Right lobe of liver (tissue), 4 donors: ENCODE measurements around the gene SYT17.

Source experiments
- POLR2A ChIP-seq: fragments of 450-650 bp; IDR thresholded peaks from one replicate; pipeline ENCODE4 v1.6.1; 2017; ENCODE audit warnings: antibody characterized with exemption, mild to moderate bottlenecking
- TF ChIP-seq, protein P1 (sequence below), 4 donors: fragments of 200-600 bp in 3 of 4; fragments of 450-650 bp in 1 of 4; IDR thresholded peaks; one replicate each; pipeline versions ENCODE4 v1.5.1 to v1.8.0; 2016 to 2022; ENCODE audit warnings: antibody characterized with exemption in 4 of 4, mild to moderate bottlenecking in 2 of 4
- donor health status: DM: no; HTN: no; CAD: no.
- donor health status: DM: no; HTN: no; CAD: no.
- donor health status: DM: no; HTN: yes; CAD: no.

DNA sequence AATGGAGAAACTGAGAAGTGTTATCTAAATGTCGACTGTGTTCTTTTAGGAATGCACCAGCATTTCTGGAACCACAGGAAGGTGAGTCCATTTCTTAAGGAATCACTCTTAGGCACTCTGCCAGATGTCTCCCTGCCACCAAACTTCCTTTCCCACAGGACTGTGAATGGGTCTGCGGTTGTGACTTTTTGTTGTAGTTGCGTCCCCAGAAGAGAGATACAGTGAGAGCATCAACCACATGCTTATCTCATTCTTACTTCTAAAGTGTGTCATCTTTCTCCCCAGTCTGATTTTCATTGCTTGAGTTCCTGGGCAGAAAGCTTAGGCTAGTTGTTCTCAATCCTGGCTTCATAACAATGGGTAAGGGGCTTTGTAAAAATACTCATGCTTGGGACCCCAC, 40.8 kb upstream of the SYT17 start:
- TF ChIP-seq POLR2A, result no peak
- TF ChIP-seq, protein P1, sequence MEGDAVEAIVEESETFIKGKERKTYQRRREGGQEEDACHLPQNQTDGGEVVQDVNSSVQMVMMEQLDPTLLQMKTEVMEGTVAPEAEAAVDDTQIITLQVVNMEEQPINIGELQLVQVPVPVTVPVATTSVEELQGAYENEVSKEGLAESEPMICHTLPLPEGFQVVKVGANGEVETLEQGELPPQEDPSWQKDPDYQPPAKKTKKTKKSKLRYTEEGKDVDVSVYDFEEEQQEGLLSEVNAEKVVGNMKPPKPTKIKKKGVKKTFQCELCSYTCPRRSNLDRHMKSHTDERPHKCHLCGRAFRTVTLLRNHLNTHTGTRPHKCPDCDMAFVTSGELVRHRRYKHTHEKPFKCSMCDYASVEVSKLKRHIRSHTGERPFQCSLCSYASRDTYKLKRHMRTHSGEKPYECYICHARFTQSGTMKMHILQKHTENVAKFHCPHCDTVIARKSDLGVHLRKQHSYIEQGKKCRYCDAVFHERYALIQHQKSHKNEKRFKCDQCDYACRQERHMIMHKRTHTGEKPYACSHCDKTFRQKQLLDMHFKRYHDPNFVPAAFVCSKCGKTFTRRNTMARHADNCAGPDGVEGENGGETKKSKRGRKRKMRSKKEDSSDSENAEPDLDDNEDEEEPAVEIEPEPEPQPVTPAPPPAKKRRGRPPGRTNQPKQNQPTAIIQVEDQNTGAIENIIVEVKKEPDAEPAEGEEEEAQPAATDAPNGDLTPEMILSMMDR (IDR thresholded peaks at IDR 0.05), result no peak
